Measurements from ENCODE around the gene JAM3. TPM values are rescaled to one million over a fixed set of nuclear protein-coding genes. Genes with fewer than 3 reads are reported as not detected.
A peak's percentile ranks its signal among the peaks of the same experiment; 100 is the strongest.

Gene JAM3
- total and polyA plus RNA-seq, 2 of the 4 experiments (the other 2 are of a cell fraction), result 38.0 to 71.5 TPM

- Histone ChIP-seq H3K79me1 (ENCODE audit: low read depth in 1 of 2, low read length in 2 of 2) (0 out of 4 replicates have a peak, but pooled peaks cover 0 to 3% of the 10 kb centered on the region in 2 experiments), H3K56ac (ENCODE audit: extremely low read depth, insufficient read depth, low read length) (no peak overlapping the region), H2AK9ac (replicated peaks; ENCODE audit: low read depth, low read length, poor library complexity) (no peak overlapping the region), H4K20me1 (ENCODE audit: insufficient read depth, low read length) (no peaks in the 10 kb centered on the region), H3K4ac (ENCODE audit: low read depth, low read length) (no peak overlapping the region), H3K9me3 (ENCODE audit: control insufficient read depth, insufficient read depth, low read length) (no peaks in the 10 kb centered on the region), H2BK5ac (ENCODE audit: low read depth, low read length, poor library complexity, severe bottlenecking) (no peak overlapping the region), H3K27ac (ENCODE audit: insufficient read depth, low read length) (no peak overlapping the region), H4K8ac (ENCODE audit: low read depth in 2 of 2, low read length in 2 of 2) (no peak overlapping the region), H3K9ac (ENCODE audit: low read depth, low read length) (no peak overlapping the region), H2BK15ac (ENCODE audit: low read depth, low read length) (no peak overlapping the region), H4K91ac (ENCODE audit: insufficient read depth, low read depth, low read length) (no peak overlapping the region), H4K5ac (ENCODE audit: low read depth, low read length) (no peak overlapping the region), H3K4me1 (ENCODE audit: control insufficient read depth, insufficient read depth, low read length) (peaks cover 4% of the 10 kb centered on the region), H3K4me2 (ENCODE audit: low read depth, low read length) (no peak overlapping the region), H3K36me3 (ENCODE audit: control insufficient read depth, insufficient read depth, low read length) (peaks cover 21% of the 10 kb centered on the region), H2BK120ac (ENCODE audit: low read depth, low read length) (no peak overlapping the region), H3K27me3 (ENCODE audit: control insufficient read depth, insufficient read depth, low read length) (no peaks in the 10 kb centered on the region), H3K9me1 (ENCODE audit: insufficient read depth, low read length) (peaks cover 6% of the 10 kb centered on the region), H3K14ac (replicated peaks; ENCODE audit: low read depth, low read length) (no peak overlapping the region), H3K23ac (ENCODE audit: low read depth, low read length) (no peak overlapping the region), H2AK5ac (ENCODE audit: low read depth, low read length) (no peak overlapping the region), H3K18ac (ENCODE audit: low read depth, low read length) (no peak overlapping the region), H2AFZ (replicated peaks; ENCODE audit: low read length, poor library complexity) (no peak overlapping the region), H3K4me3 (ENCODE audit: insufficient read depth, low read depth, low read length) (no peak overlapping the region), H2BK20ac (ENCODE audit: low read depth, low read length) (no peak overlapping the region)
- TF ChIP-seq USF2 (IDR thresholded peaks at IDR 0.05; ENCODE audit: low read depth, low read length) (no peak), POLR2A (IDR thresholded peaks at IDR 0.05; ENCODE audit: low read depth, low read length) (no peak), FOS (IDR thresholded peaks at IDR 0.05; ENCODE audit: low read depth, low read length) (no peak), CEBPB (IDR thresholded peaks at IDR 0.05; ENCODE audit: low read depth, low read length) (0 out of 2 replicates have a peak, but pooled peaks have one; percentile 40)
- dilution Hi-C loops (cut with HindIII; ENCODE audit: low sequenced_read_pairs, unreplicated experiment) (no loop called here), intact Hi-C loops (cut with micrococcal nuclease) (no loop called here), in situ Hi-C loops (cut with MboI; ENCODE audit: low sequenced_read_pairs) (no loop called here)
- DNase-seq (peak; percentile 47), ATAC-seq (ENCODE audit: low read depth) (peak; percentile 90)
- ChIA-PET POLR2A (ENCODE audit: unreplicated experiment) (no interaction called here), CTCF (interaction anchor here (1.3 kb wide), 1 partner anchor 10 kb away, joined by 3 read pairs; no protein-coding TSS in a partner anchor)
- WGBS, 2 experiments (ENCODE audit: extremely low coverage in 2 of 2, insufficient read length in 1 of 2), result 100% methylated on average over 1 of the region's 5 CpGs; no CpG with 5 or more reads in 1 of the 2 experiments
- BruUV-seq (replicated peaks), result no TSS peak
These were observed 102.0 kb downstream of the JAM3 start for GRCh38 chr11:134170919-134171281.
